ENCODE results near the gene EXOC6B. TPM values are rescaled to one million over a fixed set of nuclear protein-coding genes. Genes with fewer than 3 reads are reported as not detected.

Gene EXOC6B
- total RNA-seq, 2 donors from 2014 or later: 48.2 to 65.4 TPM

DNA sequence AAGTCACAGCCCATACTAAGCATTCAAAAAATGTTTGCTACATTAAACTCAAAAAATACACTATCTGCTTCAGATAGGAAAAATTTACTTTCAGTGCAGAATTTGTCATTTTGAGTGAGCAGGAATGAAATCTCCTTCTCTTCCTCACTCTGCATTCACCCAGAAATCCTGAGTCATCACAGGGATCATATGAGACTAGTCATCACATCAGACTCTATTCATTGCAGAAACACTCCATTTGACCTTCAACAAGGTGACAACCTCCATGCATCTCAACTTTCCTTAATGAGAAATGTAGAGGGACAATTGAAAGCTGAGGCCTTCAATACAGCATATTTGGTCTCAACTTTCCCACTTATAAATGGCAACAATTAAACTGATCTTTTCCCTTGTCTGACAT lies 547.8 kb downstream of the EXOC6B start:
- DNase-seq (ENCODE audit: low spot score): no peak
- intact Hi-C loops (cut with DNase I): no loop called here

- no peak for DNase-seq (ENCODE audit: low spot score)
- intact Hi-C loops (cut with DNase I): no loop called here
These were observed 549.0 kb downstream of the EXOC6B start for GRCh38 chr2:72276876-72277275.

DNA sequence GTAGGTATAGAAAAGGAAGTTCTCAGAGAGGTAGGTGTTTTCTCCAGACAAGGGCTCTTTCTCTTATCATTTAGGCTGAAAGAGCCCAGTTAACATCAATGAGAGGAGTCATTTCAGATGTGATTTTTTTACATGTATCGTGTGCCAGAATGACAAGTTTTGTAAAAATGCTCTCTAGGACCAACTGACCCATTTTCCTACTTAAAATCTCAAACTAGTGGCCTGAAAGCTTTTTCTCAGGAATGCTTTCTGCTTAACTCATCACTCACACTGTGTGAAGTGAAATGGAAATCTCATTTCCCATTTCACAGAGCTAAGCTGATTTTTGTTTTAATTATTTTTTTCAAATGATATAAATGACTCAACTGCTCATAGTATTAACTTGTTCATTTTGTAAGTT lies 549.5 kb downstream of the EXOC6B start:
- no peak for DNase-seq (ENCODE audit: low spot score)
- intact Hi-C loops (cut with DNase I): no loop called here

- intact Hi-C loops (cut with DNase I): no loop called here
These were observed 550.7 kb downstream of the EXOC6B start for GRCh38 chr2:72275084-72275483.

GRCh38 chr2:72274380-72274797 lies 551.4 kb downstream of the EXOC6B start:
- DNase-seq (ENCODE audit: low spot score): no peak
- intact Hi-C loops (cut with DNase I): no loop called here

More at GRCh38 chr2:72275084-72275483, 550.7 kb downstream of the EXOC6B start:
- no peak for DNase-seq (ENCODE audit: low spot score)

GRCh38 chr2:72273384-72273783 lies 552.4 kb downstream of the EXOC6B start:
- no peak for DNase-seq (ENCODE audit: low spot score)
- intact Hi-C loops (cut with DNase I): no loop called here

GRCh38 chr2:72271766-72272641 lies 553.8 kb downstream of the EXOC6B start:
- intact Hi-C loops (cut with DNase I): no loop called here
- DNase-seq (ENCODE audit: low spot score): no peak

GRCh38 chr2:72271276-72271614 lies 554.6 kb downstream of the EXOC6B start:
- intact Hi-C loops (cut with DNase I): no loop called here
- DNase-seq (ENCODE audit: low spot score): no peak

GRCh38 chr2:72270556-72271275 lies 555.1 kb downstream of the EXOC6B start:
- no peak for DNase-seq (ENCODE audit: low spot score)
- intact Hi-C loops (cut with DNase I): no loop called here

DNA sequence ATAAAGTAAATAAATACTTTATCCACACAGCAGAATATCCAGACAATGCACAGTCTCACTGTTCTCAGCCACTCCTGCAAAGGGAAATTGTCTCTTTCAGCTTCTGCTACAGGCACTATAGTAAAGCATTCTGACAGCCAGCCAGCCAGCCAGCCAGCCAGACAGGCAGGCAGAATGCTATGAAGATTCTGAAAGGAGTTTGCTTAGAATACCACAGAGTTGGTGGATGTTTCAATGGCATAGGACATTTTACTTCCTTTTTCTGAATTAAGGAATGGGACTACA lies 562.1 kb downstream of the EXOC6B start:
- DNase-seq (ENCODE audit: low spot score): no peak
- intact Hi-C loops (cut with DNase I): no loop called here

DNA sequence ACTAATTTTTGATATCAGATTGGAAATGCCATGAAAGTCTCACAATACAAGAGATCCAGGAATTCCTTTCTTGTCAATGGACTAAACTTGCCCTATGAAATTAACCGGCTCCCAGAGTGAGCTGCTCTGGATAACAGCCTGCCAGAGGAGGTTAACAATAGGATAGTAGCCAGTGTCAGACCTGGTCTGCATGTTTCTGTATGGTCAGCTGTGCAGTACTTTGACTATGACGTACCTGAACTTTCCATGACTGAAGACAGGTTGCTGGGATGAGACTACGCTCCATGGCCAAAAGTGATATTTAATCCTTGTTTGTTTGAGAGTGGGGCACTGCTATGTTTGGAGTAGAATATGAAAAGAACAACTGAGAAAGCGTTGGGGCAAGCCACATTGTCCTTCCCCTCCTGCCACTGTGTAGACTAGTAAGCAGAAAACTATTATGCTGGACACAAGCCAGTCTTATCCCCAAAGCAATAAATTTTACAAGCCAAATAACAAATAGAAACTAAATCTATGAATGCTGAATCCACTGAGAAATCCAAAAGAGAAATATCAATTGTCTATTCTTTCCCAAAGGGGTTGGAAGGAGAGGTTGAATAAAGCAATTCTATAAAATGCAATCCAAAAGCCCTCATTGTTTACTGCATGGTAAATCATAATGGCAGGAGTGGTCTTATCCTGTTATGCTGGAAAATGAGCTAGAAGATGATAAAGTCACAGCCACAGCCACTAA lies 562.6 kb downstream of the EXOC6B start:
- intact Hi-C loops (cut with DNase I): no loop called here
- DNase-seq (ENCODE audit: low spot score): no peak

DNA sequence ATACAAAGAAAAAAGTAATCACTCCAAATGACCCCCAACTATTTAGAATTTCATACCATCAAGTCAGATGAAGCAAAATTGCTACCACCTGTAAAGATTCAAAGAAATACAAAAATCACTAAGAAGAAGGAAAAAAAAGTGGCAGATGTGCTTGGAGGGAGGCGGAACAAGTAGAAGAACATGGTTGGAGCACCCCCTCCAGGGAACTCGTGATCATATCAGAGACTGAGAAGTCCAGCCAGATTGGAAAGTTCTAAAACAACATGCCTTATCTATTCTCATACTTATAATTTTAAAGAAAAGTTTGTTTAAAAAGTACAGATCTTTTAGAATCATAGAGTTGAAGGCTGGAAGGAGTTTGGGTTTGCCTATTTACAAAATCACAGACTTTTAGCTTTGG lies 564.8 kb downstream of the EXOC6B start:
- DNase-seq (ENCODE audit: low spot score): no peak
- intact Hi-C loops (cut with DNase I): no loop called here

DNA sequence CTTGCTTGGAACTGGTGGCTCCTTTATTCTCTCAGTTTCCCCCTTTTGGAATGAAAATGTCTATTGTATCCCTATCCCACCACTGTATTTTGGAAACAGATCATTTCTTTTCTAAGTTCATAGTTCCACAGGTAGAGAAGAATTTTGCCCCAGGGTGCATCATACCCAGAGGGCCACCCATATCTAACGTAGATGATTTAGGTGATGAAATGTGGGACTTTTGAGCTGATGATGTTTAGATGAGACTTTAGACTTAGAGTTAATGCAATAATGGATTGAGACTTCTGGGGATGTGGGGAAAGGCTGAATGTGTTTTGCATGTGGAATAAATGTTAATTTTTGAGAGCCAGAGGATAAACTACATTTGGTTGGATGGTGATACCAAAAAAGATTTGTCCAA lies 570.3 kb downstream of the EXOC6B start:
- intact Hi-C loops (cut with DNase I): loop anchor here in 1 of 2 donors (5.0 kb wide), 1 partner anchor 237 kb away; no protein-coding TSS in a partner anchor
- no peak for DNase-seq (ENCODE audit: low spot score)

- intact Hi-C loops (cut with DNase I): loop anchor here in 1 of 2 donors (5.0 kb wide), 1 partner anchor 237 kb away; no protein-coding TSS in a partner anchor
- DNase-seq (ENCODE audit: low spot score): no peak
These were observed 570.9 kb downstream of the EXOC6B start for GRCh38 chr2:72254831-72255451.

DNA sequence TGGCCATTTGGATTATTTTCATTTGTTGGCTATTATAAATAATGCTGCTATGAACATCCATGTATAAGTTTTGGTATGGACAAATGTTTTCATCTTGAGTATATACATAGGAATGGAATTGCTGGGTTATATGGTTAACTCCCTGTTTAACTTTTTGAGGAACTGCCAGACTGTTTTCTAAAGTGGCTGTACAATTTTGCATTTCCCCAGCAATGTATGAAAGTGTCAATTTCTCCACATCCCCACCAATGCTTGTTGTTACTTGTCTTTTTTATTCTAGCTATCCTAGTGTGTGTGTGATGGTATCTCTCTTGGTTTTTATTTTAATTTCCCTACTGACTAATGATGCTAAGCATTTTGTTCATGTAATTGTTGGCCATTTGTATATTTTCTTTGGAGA lies 587.5 kb downstream of the EXOC6B start:
- DNase-seq (ENCODE audit: low spot score): no peak
- intact Hi-C loops (cut with DNase I): no loop called here

DNA sequence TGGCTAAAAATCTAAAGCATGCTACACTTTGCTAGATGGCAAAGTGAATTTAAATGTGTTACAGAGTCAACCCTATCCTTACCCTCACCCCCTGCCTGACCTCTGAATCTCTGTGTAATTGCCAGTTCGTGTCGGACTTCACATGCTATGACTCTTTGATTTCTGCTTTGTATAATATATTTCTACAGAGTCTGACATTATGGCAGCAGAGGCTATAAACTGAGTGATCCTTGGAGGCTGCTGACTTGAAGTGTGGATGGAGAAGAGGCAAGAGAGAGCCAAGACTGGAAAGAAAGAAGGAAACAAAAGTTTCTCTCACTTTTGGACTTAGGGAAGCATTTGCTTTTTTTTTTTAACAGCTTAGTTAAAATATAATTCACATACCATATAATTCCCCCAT lies 588.3 kb downstream of the EXOC6B start:
- no peak for DNase-seq (ENCODE audit: low spot score)
- intact Hi-C loops (cut with DNase I): no loop called here

- intact Hi-C loops (cut with DNase I): no loop called here
- DNase-seq (ENCODE audit: low spot score): no peak
These were observed 589.3 kb downstream of the EXOC6B start for GRCh38 chr2:72236445-72237067.

DNA sequence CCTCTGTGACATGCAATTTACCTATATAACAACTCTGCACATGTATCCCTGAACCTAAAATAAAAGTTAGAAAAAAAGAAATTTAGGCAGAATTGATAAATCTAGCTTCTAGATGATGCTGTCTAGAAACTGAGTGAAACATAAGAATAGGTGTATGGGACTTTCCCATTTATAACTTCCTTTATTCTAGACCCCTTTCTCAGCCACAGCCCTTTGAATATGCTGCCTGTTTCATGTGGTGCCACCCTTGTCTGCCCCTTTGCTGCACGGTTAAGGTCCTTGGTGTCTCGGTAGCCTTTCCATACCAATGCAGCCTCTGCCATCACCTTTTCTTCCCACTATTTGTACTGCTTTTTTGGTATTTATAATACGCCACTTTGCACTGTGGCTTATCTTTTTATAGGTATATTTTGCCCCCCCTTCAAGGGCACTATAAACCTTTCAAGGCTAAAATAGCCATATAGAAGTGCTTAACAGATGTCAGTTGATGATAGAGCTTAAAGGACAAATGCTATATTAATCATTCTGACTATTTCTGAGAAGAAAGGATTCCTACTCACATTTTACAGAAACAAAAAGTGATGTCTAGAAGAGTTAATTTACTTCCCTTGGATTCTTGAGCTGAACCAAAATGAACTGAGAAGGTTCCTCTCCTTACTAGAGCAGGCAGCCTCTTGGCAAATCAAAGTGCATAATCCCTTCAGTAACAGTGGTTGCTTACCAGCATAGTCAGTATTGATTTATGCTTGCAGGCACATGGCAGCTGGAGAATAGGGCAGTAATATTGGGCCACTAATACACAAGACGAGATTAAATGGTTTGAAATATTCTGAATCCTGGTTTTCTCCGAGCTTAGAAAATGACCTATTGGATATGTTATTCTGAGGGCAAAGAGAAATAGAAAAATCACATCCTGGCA lies 590.1 kb downstream of the EXOC6B start:
- intact Hi-C loops (cut with DNase I): no loop called here
- no peak for DNase-seq (ENCODE audit: low spot score)
